OCI-LY1 (cell line): ENCODE data around the gene EIF5.

ENCODE experiments used
- CTCF ChIP-seq: fragments of 200-600 bp; sonication (generic), shearing (Covaris generic); IDR thresholded peaks from 2 replicates; pipeline ENCODE4 v1.5.1; 2017; ENCODE audit warnings: mild to moderate bottlenecking, antibody characterized with exemption, low read length, moderate library complexity, mixed read lengths
- EZH2 ChIP-seq: fragments of 200-600 bp; sonication (generic), shearing (Covaris generic); IDR thresholded peaks from 2 replicates; pipeline ENCODE4 v1.8.0; 2017; ENCODE audit warnings: borderline replicate concordance, mixed run types, mild to moderate bottlenecking, antibody characterized with exemption, low read length, moderate library complexity, mixed read lengths

- TF ChIP-seq CTCF (no peak), EZH2 (no peak)
Measured at GRCh38 chr14:103343905-103344797, 10.1 kb downstream of the EIF5 start.
